Naive B cell (primary cell): Measurements from ENCODE around the gene NDC80. TPM values are rescaled to one million over a fixed set of nuclear protein-coding genes. Genes with fewer than 3 reads are reported as not detected.

Experiments used
- polyA plus RNA-seq, 6 donors: library from polyadenylated mRNA; unstranded; fragments of 300-500 nt; fragmentation: Illumina TruSeq; gene quantifications; one replicate each; pipeline ENCODE4 v1.2.3, GENCODE V29; 2021; ENCODE audit warnings: low read depth in 6 of 6

NDC80 gene
- polyA plus RNA-seq, 6 donors from 2014 or later, result 1.7 to 3.5 (median 2.7) TPM; not detected in 1

Other genes starting within 250 kb of the NDC80 start
- 10 to 100 TPM in 5 of 6 donors, 1 to 10 TPM in 1; 4.0 to 18.0 (median 15.5) TPM for gene METTL4, start 52 bp upstream of the NDC80 start, polyA plus RNA-seq
- gene SMCHD1, start 84.2 kb downstream of the NDC80 start, polyA plus RNA-seq, result 10 to 100 TPM; 46.7 to 94.7 (median 68.9) TPM